AG08395 (cell line): ENCODE measurements around the gene OSR1.

Experiments
- DNase-seq: peaks from one replicate; pipeline ENCODE4 v3.0.0; 2012; ENCODE audit warnings: mixed read lengths, low spot score

Gene OSR1

DNA sequence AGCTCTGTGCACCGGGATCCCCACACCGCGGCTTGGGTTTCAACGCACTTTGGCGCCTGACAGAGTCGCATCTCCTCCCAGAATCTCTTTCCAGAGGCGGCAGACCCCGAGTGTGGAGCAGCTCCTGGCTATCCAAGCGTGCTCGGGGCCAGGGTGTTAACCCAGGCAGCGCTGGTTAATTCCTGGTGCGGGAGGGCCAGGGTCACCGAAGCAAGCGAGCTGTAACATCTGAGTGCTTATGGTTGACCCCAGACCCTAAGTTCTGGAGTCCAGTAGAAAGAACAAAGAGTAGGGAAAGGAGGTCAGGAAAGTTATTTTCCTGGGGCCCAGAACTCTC is 566 bp upstream of the OSR1 start:
- no peak for DNase-seq

DNA sequence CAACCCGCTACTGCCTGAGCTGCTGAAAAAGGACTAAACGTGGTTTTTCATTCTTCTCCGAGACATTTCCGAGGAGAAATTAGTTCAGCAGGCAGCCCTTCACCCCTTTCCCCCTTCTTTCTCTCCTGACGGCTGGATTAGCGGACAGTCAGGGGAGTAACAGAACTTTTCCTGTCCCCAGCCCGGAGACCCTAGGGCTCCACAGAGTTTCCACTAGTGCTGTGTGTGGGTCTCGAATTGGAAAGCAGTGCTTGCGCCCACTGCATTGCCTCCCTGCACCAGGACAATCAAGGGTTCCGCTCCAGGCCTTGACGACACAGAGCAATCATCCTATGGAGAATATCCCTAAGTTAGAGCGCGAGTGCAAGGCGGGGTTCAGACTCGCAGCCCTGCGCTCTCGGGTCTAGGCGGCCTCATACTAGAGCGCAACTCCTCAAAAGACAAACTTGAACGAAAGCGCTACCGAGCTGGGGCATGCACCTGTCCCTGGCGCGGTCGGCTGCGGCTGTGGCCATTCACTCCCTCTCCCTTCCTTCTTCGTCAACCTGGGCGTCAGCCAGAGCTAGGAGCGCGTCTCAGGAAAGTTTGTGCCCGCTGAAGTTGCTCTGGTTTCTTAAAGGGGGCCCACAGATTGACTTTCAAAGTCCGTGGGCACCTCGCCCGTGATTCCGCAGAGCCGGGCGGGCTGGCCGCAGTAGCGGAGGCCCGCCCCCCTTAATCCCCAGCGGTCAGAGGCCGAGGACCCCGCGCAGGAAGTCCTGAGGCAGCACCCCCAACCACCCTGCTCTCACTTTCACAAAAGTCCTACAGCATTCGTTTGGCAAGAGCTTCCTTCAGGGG is 801 bp downstream of the OSR1 start:
- no peak for DNase-seq

DNA sequence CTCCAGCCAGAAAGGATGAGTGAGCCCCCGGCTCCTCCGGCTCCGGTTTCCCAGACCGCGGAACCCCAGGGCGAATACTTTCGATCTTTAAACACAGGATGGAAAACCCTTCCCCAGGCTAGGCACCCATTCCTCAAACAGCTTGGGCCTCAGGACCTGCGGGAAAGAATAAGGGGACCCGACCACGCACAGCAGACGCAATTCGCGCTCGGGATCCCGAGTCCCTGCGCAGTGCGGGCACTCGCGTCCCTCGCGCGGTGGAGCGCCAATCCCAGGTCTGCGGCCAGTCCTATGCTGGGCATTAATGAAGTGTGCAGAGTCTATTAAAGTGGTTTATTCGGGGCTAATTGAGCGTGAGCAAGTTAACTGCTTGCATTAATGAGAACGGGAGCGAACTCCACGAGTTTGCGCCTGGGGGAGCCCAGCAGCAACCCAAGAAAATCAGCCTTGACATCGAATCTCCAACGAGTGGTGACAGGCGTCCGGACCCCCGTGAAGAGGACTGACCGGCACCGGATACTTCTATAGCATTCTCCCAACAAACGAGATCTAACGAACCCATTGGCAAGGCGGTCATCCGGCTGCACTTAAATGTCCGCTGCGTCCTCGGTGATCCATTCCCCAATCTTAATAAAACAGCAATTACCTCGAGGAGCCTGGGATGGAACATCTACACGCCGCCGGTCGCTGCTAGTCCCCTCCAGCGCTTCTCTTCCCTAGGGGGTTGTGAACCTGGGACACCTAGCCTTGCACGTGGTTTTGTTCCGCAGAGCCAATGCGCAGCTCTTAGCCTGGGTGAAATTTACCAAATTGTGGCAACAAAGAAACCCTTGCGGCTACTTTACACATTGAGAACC is 1.6 kb downstream of the OSR1 start:
- DNase-seq, result no peak

DNA sequence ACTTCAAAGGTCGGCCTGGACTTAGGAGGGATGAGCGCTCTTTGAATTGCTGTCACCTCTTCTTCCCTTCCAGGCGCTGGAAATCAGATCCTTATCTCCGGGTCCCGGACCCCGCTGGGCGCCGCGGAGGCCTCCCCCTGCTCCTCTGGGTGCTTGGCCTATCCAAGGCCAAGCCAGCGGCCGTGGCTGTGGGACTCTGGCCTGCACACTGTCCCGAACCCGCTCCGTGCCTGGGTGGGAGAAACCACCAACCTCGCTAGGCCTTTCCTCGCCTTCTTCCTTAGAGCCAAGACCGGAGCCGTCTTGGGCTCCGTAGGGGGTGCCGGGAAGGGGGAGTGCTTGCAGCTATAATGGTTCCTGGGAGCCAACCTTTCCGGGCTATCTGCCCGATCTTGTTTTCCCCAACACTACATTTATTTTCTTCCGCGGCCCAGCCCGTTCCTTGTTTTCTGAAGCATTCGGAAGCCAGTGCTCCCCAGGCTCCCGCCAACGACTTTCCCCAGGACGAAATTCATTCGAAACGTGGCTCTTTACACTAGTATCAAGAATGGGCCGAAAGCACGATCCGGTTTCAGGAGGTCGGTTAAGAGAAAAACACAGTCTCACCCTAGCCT is 2.4 kb downstream of the OSR1 start:
- DNase-seq, result no peak

DNA sequence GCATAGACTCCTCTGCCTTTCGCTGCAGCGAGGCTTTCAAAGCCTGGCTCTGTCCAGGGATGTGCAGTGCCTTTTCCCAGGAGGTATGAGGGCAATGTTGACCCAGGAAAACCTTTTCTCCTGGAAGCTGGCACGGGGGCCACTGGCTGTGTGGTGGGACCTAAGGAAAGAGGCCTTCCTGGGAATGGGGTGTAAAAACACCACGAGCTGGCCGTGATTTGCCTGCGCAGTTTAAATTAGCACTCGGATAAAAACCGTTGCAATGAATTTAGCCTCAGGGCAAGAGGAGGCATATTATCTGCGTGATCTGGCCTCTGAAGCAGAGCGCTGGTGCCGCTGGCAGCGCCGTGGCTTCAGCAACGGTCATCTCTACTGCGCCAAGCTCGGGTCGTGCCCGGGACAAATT is 3.0 kb downstream of the OSR1 start:
- DNase-seq, result no peak

GRCh38 chr2:19355014-19355405 is 3.4 kb downstream of the OSR1 start:
- DNase-seq, result no peak

GRCh38 chr2:19353721-19354050 is 4.7 kb downstream of the OSR1 start:
- no peak for DNase-seq

GRCh38 chr2:19352946-19353720 is 5.3 kb downstream of the OSR1 start:
- no peak for DNase-seq

DNA sequence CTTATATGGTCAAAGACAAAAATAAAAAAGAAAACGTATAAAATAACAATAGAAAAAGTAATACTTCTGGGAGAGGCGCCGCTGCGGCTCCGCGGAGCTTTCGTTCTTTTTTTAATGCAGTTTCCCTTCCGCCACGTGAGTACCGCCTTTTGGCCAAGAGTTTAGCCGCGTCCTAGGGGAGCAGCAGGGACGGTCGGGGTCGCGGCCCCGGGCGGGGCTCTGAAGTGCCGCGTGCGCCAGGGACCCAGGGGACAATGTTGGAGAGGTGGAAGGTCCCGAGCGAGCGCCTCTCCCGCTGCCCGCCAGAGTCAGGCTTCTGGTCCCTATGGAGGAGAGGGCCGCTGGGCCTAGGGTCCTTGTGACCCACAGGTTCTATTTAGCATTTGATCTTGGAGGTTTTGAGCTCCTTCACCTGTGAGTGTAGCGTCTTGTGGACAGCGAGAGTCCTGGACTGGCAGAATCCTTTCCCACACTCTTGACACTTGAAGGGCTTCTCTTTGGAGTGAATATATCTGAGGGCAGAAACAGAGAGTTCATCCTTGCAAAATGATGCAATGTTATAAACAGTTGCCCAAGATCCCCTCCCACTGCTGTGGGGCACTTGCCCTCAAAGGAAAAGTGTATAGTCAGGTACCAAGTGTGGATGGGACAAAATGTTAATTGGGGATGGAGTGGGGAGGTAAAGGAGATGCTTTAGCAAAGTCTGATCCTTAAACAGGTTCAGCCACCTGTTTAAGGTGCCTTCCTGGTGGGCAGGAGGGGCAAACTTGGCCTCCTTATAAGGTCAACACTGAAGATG is 6.3 kb downstream of the OSR1 start:
- DNase-seq, result no peak

DNA sequence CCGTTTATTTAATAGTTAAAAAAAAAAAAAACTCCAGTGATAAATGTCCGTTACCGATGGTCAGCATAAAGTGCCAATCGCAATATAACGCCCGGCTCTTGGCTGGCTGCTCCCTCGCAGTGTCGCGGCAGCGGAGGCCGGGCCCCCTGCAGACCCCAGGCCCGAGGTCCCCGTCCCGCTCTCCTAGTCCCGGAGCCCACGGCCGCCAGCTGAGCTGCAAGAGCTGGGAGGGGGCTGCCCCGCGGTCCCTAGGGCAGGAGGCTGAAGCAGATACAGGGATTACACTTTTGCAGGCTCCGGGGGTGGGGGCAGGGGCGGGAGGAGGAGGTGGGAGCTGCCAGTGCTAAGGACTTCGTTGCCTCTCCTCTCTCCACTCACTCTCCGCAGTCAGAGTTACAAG is 6.9 kb downstream of the OSR1 start:
- DNase-seq, result no peak

GRCh38 chr2:19350678-19351401 is 7.6 kb downstream of the OSR1 start:
- no peak for DNase-seq

DNA sequence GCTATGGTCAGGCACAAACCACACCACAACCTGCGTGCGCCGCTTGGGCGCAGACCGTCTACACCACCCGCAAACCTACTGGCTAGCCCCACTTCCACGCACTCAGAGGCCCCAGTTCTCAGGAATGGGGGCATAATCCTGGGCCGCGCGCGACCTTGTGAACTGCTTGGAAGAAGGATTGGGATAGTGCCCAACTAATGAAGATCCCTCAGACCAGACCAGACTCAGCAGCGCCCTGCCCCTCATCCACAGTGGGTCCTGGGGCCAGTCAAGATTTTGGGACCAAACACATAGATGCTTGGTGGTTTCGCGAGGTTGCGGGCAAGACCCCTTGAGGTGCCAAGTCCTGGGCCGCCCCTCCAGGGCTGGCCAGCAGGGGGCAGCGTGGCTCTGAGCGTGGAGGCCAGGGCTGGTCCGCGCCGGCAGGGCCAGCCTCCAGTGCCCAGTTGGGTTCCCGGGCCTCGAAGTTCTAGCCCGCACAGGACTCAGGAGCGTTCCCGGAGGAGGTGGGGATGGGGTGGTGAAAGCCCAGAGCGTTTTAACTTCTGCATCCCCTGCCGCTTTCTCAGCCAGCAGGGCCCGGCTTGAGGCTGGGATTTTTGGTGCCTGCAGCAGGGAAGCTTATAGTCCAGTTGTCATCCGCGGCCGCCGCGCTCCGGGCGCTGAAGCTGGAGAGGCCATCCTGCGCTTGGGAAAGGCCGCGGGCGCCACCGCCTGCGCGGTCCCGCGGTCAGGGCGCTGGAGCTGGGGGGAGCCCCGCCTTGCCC is 8.3 kb downstream of the OSR1 start:
- no peak for DNase-seq

GRCh38 chr2:19348692-19349091 is 9.7 kb downstream of the OSR1 start:
- no peak for DNase-seq

- DNase-seq, result peak; percentile 98
These were observed 10.5 kb downstream of the OSR1 start for GRCh38 chr2:19347619-19348562.

- no peak for DNase-seq
These were observed 11.3 kb downstream of the OSR1 start for GRCh38 chr2:19346983-19347618.

DNA sequence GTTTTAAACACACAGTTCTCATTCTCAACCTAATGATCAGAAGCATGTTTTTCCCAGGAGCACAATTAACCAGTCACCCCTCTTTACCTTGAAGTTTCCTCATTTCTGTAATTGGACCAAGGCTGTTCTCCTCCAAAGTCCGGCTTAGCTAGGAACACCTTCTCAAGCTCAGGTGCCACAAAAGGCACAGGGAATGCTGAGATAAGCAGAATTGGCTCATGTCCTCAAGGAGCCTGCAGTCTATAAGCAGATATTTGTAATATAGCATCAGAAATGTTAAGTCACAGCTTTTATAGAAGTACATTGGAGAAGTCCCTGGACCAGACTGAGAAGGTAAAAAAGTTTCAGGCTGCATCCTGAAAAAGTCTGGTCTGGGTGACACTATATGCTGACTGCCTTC is 20.7 kb downstream of the OSR1 start:
- DNase-seq, result no peak

DNA sequence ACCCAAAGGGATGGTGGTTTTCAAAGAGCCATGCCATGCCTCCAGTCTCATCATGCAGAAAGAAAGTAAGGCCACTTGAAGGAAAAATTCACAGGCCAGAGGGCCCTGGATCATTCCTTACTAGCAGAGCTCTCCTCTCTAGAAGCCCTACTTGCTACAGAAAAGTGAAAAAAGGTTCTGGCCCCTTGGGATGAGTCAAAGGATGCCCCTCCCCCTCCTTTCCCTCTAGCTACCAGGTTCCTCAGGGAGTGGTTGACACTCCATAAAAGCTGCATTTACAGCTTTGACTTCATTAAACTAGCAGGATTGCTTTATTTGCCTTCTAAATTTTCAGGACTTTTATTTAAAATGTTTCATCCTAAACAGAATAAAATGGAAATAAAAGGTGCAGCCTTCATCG is 21.2 kb downstream of the OSR1 start:
- no peak for DNase-seq

DNA sequence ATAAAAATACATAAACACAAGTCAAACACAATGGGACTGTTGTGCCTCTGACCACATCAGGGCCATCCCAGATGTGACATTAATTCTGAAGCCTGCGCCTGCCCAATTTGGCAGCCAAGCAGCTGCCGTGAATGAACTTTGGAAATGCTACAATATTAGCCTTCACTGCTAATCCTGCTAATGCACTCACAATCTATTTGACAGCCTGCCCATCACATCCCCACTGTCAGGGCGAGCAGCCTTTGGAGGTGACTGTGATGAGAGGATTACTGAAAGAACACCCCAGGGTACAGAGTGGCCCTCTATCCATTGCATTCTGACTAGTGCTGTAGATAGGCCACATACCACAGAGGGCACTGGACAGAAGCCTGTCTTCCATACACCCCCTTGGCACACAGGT is 21.6 kb downstream of the OSR1 start:
- DNase-seq, result no peak
